Smooth muscle cell of the brain vasculature (primary cell): ENCODE results near the gene THSD4.
A peak's percentile ranks its signal among the peaks of the same experiment; 100 is the strongest.
"Not testable (repeated sequence)": the region's sequence is repeated elsewhere in the genome, so short reads cannot be mapped to it uniquely, and the experiment has no call there.

ENCODE experiments used
- DNase-seq: peaks from one replicate; pipeline ENCODE4 v3.0.0-alpha.2; 2012; ENCODE audit warnings: low read depth, low spot score

Gene THSD4

DNA sequence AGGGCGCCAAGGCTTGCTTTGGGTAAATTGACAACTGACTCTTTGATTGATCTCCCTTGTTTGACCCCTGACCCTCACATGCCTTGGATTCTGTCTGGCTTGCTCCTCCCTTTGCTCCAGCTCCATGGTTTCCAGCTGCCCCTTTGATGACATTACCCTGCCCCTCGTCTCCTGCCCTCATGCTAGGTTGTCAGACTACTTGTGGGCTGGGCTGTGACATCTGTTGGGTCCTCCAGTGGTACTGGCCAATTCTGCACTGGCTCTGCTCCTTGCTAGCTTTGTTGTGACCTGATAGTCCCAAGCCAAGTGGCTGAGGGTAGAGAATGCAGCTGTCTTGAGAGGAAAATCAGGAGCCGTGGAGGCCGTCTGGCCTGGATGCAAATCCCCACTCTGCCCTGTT lies 6.2 kb downstream of the THSD4 start:
- no peak for DNase-seq

DNA sequence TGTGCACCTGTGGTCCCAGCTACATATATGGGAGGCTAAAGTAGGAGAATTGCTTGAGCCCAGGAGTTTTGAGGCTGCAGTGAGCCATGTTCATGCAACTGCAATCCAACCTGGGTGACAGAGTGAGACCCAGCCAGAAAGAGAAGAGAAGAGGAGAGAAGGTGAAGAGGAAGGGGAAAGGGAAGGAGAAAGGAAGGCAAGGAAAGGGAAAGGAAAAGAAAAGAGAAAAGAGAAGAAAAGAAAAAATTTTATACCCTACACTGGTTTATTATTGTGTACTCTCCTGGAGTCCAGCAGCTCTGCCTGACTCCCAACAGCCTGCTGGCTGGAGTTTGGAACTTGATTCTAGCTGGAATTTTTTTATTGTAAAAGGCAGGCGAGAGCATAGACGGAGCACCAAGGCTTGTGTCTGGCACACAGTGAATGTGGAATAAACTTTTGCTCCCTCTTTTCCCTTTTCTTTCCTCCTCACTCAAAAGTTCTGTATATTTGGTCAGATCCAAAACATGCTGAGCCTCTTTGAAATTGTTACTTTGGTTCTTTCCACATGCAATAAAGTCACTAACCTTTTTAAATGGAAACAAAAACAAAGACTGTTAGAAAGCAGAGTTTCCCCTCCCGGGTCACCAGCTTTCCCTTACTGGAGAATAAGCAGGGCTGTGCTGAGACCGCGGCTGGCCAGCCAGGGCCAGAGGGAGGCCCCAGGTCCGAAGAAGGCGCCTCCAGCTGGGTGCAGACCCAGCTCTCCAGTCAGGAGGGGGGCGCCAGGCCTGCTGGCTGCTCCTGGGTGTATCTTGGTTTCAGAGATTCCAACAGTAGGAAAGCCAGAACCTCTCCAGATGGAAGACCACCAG lies 9.9 kb downstream of the THSD4 start:
- DNase-seq = no peak

GRCh38 chr15:71125831-71126450 lies 10.7 kb downstream of the THSD4 start:
- DNase-seq = no peak

GRCh38 chr15:71127083-71127482 lies 11.8 kb downstream of the THSD4 start:
- no peak for DNase-seq

- not testable (repeated sequence) for DNase-seq
Measured at GRCh38 chr15:71128159-71128558, 12.9 kb downstream of the THSD4 start.

GRCh38 chr15:71128939-71129562 lies 13.8 kb downstream of the THSD4 start:
- DNase-seq = no peak

GRCh38 chr15:71129669-71130068 lies 14.4 kb downstream of the THSD4 start:
- no peak for DNase-seq

GRCh38 chr15:71131601-71132362 lies 16.5 kb downstream of the THSD4 start:
- DNase-seq = no peak

DNA sequence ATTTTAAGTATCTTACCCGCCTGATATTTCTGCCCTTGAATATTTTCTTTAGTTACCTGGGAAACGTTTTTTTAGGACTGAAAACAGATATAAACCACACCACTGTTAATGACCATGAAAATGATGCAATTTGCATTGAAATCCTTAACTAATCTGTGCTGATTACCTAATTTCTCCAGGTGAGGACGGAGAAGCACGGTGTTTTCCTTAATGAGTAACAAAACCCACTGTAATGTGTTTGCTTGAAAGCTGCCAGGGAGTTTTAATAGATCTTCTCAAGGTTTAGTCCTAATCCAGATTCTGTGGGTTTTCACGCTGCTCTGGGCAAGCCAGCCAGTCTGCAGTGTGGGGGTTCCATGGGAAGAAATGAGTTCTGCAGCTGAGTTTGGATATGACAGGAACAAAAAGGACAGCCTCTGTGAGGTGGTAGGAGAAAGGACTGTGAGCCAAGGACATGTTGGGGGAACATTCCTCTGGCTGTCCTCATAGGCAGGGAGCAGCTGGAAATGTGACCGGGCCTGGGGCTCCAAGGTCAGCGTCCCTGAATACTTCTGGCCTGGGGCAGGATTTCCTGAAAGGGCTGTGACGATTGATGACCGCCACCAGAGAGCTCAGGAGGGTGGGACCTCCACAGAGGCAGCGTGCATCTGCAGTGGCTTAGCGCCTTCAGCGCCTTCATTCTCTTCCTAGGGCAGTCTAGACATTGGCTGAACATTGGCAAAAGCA lies 18.6 kb downstream of the THSD4 start:
- no peak for DNase-seq

DNA sequence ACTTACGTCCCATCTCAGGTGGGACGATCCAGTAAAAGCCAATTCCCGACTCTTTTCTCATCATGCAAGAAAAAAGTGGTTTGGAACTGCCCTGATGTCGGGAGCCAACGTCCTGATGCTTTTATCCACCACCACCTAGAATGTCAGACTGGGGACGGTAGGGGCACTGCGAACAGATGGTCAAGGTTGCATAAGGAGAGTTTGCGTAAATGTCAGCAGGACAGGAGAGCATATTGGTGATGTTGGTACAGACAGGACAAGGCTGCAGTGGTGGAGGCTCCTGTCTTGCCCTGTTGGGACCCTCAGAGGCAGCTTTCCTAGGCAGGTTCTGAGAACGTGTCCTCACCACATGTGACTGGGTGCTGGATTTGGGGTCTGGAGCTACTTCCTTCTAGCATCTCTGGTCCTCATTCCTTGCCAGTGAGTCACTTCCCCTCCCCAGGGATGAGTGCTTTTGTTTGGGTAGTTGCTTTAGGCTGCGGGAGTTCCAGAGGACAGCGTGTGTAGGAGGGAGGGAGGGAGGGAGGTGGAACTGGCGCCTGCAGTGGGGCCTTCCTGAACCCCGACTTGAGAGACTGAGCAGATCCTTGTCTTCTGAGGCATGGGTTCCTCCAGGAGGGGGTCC lies 21.0 kb downstream of the THSD4 start:
- peak; percentile 65 for DNase-seq

GRCh38 chr15:71136793-71137518 lies 21.7 kb downstream of the THSD4 start:
- no peak for DNase-seq

GRCh38 chr15:71138473-71138872 lies 23.2 kb downstream of the THSD4 start:
- DNase-seq = no peak

DNA sequence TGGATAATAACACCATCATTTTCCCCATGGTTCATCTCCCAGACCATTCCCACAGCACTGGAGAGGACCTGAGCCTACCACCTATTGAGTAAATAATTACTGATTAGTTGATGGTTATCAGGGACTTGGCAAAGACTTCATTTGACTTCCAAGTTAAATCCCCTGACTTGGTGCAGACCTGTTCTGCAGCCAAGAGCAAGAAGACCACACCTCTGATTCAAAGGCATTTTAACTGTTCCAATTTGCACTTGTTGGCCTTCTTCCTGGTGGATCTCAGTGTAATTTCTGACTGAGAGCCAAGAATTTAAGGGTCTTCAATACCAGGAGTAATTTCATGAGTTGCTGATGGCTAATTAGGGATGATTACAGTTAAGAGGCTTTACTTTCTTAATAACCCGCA lies 24.0 kb downstream of the THSD4 start:
- DNase-seq = no peak

DNA sequence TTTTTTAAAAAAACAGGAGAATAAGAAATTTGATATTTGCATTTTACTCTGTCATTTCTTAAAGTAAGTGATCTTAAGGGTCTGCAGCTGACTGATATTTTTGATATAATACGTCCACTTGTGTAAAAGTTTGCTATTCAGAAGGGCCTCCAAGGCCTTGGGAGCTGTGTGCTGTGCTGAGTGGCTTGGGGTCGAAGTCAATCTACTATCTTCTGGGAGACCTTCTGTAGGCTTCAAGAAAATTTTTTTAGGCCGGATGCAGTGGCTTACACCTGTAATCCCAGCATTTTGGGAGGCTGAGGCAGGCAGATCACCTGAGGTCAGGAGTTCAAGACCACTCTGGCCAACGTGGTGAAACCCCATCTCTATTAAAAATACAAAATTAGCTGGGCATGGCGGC lies 26.3 kb downstream of the THSD4 start:
- no peak for DNase-seq

GRCh38 chr15:71142780-71143179 lies 27.5 kb downstream of the THSD4 start:
- no peak for DNase-seq

GRCh38 chr15:71143373-71144310 lies 28.4 kb downstream of the THSD4 start:
- DNase-seq = no peak

- DNase-seq = no peak
Measured at GRCh38 chr15:71145648-71146047, 30.4 kb downstream of the THSD4 start.

GRCh38 chr15:71146580-71146982 lies 31.3 kb downstream of the THSD4 start:
- no peak for DNase-seq

DNA sequence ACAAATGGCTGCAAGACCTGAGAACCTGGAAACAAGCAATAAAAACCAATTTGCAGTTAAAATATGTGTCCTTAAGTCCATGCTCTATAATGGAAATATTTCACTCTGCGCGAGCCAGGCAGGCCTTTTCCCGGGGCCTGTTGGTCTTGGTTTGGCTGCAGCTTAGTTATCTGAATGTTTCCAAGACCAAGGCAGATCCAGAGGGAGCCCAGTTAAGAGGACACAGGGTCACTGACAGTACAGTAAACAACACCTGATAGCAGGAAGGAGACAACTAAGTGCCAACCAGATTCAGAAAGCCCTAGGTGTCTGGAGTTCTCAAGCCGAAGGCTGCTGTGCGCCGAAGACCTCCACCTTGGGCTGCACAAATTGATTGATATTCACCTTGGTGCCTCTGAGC lies 32.8 kb downstream of the THSD4 start:
- no peak for DNase-seq
